ENCODE measurements around the gene MFAP4. TPM values are rescaled to one million over a fixed set of nuclear protein-coding genes. Genes with fewer than 3 reads are reported as not detected.
A peak's percentile ranks its signal among the peaks of the same experiment; 100 is the strongest.

Gene MFAP4
- total RNA-seq, 1 experiment from 2014 or later = 0.52 TPM

GRCh38 chr17:19345486-19346350, 41.3 kb downstream of the MFAP4 start:
- Histone ChIP-seq H3K9me2 (ENCODE audit: insufficient read depth) (no peaks in the 10 kb centered on the region), H2AFZ (ENCODE audit: low read depth, low read length, poor library complexity, severe bottlenecking) (no peak overlapping the region), H3K27me3 (ENCODE audit: insufficient read depth, low read length) (no peaks in the 10 kb centered on the region), H3K27ac (ENCODE audit: low read depth, low read length) (peak overlapping the region; percentile 70), H3K4me1 (ENCODE audit: control insufficient read depth in 1 of 2, insufficient read depth in 2 of 2, low read length in 2 of 2) (peaks cover 26 to 36% of the 10 kb centered on the region in 2 experiments), H3K36me3 (ENCODE audit: control insufficient read depth in 1 of 2, insufficient read depth in 2 of 2, low read length in 2 of 2) (0 out of 4 replicates have a peak, but pooled peaks cover 0 to 3% of the 10 kb centered on the region in 2 experiments), H3K9ac (ENCODE audit: low read length) (peak overlapping the region; percentile 35), H3K9me3 (ENCODE audit: control insufficient read depth in 1 of 2, insufficient read depth in 1 of 2, low read depth in 1 of 2, low read length in 2 of 2) (no peaks in the 10 kb centered on the region), H3K4me2 (ENCODE audit: low read length) (peak overlapping the region; percentile 65), H3K4me3 (replicated peaks in 1 of 2; ENCODE audit: low read depth in 1 of 2, low read length in 2 of 2) (no peak overlapping the region), H4K20me1 (ENCODE audit: insufficient read depth) (no peaks in the 10 kb centered on the region), H3K79me2 (ENCODE audit: insufficient read depth, low read length) (no peaks in the 10 kb centered on the region)
- POLR2A ChIA-PET = no interaction called here
- BruUV-seq (replicated peaks) = no TSS peak
- CTCF ChIA-PET = no interaction called here
- ATAC-seq = no peak
- DNase-seq (ENCODE audit: low read depth, low spot score) = no peak
- TF ChIP-seq CBX3 (IDR thresholded peaks at IDR 0.05; ENCODE audit: low read depth) (no peak), CTCF (IDR thresholded peaks at IDR 0.05 in 2 of 3, conservative IDR thresholded peaks at IDR 0.05 in 1 of 3; ENCODE audit: borderline replicate concordance in 1 of 3, insufficient read depth in 1 of 3, low read depth in 2 of 3, low read length in 2 of 3) (no peak), REST (IDR thresholded peaks at IDR 0.05; ENCODE audit: low read depth) (no peak), EZH2phosphoT487 (IDR thresholded peaks at IDR 0.05; ENCODE audit: borderline replicate concordance) (no peak), EZH2 (IDR thresholded peaks at IDR 0.05) (no peak), FOSL1 (IDR thresholded peaks at IDR 0.05; ENCODE audit: low read depth) (no peak), ELF1 (IDR thresholded peaks at IDR 0.05; ENCODE audit: borderline replicate concordance, low read depth) (no peak), SP1 (IDR thresholded peaks at IDR 0.05; ENCODE audit: low read depth) (no peak), POLR2A (IDR thresholded peaks at IDR 0.05; ENCODE audit: borderline replicate concordance, extremely low read depth, insufficient read depth, insufficient read length) (no peak), POLR2AphosphoS5 (IDR thresholded peaks at IDR 0.05; ENCODE audit: low read depth, low read length) (no peak), CEBPB (IDR thresholded peaks at IDR 0.05; ENCODE audit: low read depth) (no peak), ZFX (IDR thresholded peaks at IDR 0.05) (no peak), TCF7L2 (IDR thresholded peaks at IDR 0.05; ENCODE audit: borderline replicate concordance, extremely low read depth, insufficient read depth, insufficient read length) (no peak), ATF3 (IDR thresholded peaks at IDR 0.05) (no peak)
- intact Hi-C loops (cut with micrococcal nuclease) = no loop called here
- RAD21 ChIA-PET (ENCODE audit: low non-redundant PET in 1 of 2, low total read pairs in 2 of 2, uncharacterized antibody in 2 of 2, unreplicated experiment in 2 of 2) = no interaction called here
